ENCODE measurements around the gene MYMK.

Gene MYMK

DNA sequence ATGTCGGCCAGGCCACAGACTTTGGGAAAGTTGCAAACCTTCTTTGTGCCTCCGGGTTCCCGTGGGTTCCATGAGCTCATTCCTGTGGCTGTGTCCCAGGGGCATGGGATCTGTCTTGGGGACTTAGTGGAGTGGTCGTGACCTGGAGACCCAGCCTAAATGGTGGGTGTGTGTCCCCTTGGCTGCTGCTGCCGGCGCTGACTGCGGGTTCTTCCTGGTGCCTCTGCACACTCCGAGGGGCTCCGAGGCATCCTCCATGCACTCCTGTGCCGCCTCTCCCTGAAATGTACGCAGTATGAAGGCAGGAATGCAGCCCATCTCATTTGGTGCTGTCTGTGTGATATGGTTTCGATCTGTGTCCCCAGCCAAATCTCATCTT, 24.9 kb downstream of the MYMK start:
- DNase-seq: no peak

DNA sequence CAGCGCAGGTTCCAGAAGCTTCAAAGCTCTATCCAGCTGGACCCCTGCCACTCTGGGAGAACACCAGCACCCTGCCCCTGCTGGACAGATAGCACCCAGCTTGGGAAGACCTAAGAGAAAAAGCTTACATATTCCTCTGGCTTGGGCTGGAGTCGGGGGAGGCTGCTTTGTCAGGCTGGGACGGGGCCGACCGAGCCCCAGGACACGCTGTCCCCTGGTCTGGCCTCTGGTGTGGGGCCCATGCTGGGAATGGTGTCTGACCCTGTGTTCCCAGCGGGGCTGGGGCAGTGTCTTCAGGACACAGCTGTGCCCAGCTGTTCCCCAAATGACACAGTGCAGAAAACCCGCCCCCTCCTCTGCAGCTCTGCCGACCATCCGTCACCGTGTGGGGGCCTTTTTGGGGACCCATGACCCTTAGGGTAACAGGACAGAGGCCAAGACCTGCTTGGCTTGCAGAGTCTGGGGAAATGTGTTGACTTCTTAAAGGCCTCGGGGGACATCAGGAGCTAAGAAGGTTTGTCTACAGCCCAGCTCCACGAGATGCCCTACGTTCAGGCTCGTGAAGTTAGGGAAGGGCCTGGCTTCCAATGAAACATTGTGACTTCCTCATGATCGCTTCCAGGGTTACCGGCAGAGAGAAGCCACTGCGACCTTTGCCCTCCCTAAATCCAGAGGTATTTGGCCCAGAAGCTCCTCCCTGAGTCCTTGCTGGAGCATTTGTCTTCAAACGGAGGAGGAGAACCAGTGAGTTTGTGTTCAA, 25.4 kb downstream of the MYMK start:
- DNase-seq: no peak

DNA sequence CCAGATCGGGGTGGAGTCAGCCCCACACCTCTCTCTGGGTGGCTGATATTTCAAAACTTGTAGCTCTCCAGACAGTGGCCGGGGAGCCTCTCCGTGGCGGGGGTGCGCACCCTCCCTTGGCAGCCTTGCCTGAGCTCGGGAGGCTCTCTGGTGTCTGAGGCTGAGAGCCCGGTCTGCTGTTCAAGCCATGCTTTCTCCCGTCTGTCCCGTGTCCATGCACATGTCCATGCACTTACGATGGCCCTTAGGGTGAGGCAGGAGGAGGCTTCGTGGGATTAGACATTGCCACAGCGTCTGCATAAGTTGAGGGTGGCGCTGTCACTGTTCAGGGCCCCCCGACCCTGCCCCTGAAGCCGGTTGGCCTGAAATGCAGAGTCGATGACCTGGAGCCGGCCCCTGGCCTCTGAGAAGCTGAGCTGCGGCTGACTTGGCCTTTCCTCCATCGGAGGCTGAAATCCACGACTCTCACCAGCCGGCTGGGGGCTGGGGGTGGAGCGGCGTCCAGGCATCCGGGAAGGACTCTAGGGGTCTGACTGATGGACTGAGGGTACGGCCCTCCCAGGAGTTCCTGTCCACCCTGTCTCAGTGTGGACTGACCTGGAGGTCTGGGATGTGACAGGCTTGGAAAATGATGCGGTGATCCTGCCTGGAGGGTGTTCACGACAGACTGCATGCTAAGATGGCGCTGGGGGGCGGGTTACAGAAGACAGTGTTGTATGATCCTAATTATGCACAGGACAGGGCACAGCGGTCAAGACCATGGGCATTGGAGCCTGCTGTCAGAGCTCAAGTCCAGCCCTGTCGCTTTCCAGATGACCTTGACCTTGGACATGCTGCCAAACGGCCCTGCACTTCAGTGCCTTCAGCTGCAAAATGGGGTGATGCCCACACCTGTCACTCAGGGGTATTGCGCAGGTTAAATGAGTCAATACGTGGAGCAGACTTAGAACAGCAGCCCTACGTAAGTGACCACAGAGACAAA, 27.6 kb downstream of the MYMK start:
- no peak for DNase-seq

DNA sequence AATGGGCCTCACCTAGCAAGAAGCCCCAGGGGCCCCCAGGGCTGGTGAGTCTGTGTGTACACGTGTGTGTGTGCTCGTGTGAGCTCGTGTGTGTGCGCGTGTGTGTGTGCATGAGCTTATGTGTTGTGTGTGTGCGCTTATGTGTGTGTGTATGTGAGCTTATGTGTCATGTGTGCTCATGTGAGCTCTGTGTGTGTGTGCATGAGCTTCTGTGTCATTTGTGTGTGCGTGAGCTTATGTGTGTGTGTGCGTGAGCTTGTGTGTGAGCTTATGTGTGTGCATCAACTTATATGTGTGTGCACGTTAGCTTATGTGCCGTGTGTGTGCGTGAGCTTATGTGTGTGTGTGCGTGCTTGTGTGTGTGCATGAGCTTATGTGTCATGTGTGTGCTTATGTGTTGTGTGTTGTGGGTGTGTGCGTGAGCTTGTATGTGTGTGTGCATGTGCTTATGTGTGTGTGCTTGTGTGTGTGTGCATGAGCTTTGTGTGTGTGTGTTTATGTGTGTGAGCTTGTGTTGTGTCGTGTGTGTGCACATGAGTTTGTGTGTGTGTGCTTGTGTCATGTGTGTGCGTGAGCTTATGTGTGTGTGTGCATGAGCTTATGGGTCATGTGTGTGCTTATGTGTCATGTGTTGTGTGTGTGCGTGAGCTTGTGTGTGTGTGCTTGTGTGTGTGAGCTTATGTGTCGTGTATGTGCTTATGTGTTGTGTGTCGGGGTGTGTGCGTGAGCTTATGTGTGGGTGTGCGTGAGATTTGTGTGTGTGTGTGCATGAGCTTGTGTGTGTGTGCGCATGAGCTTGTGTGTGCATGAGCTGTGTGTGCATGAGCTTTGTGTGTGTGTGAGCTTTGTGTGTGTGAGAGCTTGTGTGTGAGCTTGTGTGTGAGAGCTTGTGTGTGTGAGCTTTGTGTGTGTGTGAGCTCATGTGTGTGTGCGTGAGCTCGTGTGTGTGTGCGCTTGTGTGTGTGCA, 29.1 kb downstream of the MYMK start:
- DNase-seq: no peak

DNA sequence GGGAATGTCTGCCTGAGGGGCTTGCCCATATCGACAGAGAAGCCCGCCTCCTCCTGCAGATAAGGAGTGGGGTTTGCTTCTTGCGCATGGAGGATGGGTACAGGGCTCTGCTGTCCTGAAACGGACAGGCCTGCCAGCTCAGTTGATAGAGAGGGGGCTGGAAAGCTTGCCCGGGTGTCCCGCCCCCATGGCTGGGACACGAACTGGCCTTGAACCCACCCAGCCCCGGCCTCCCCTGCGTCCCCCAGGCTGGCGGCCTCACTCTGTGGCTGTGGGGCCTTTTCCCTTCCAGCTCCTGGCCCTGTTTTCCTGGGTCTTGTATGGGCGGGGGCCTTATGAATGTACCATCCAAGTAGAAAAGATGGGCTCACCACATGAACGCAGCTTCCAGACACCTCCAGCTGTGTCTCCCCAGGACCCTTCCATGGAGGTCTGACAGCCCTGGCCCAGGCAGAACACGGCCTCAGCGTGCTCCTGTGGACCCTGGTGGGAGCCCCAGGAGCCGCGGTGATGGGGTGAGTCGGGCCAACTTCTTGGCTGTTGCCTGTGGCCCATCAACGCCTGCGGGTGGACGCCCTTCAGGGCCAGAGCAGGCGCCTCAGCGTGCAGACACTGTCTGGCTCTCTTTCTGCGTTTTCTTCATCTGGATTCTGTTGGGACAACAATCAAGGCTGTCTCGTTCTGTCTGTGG, 30.0 kb downstream of the MYMK start:
- no peak for DNase-seq

DNA sequence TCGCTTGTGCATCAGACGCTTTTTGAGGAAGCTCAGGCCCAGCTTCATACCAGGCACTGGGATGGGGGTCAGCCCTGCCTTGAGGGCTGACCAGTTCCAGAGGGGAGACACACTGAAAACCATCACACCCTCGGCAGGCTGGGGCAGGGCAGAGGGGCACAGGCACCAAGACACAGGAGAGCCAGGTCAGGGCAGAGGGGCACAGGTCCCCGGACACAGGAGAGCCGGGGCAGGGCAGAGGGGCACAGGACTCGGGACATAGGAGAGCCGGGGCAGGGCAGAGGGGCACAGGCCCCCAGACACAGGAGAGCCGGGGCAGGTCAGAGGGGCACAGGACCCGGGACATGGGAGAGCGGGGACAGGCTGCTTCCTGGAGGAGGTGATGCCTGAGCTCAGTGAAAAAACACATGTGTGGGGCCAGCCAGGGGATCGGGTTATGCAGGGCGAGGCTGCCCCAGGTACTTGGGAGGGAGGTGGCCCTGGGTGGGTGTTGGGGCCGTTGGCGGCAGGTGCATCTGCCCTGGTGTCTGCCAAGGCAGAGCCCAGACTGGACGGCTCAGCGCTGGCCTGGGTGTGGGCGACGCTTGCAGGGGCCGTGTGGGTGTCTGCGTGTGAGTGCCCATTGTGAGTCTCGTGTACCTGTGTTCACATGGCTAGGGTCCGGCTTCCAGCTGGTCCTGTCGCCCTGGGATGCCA, 30.8 kb downstream of the MYMK start:
- DNase-seq: no peak

DNA sequence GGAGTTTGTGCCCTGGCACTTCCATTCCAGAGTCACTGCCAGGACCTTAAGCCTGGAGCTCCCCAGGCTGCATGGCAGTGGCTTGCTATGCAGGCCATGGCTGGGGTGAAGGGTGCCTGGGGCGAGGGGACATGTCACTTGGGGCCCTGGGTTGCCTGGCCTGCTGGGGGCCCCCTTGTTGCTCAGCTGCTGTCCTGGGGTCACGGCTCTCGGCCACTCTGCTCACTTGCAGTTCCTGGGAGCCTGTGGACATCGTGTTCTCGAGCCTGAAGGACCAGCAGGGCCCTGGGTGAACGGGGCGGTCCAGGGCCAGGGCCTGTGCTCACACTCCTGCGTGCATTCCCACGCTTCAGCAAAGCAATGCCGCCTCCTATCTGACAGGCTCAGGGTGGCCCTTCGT, 31.3 kb downstream of the MYMK start:
- DNase-seq: no peak

DNA sequence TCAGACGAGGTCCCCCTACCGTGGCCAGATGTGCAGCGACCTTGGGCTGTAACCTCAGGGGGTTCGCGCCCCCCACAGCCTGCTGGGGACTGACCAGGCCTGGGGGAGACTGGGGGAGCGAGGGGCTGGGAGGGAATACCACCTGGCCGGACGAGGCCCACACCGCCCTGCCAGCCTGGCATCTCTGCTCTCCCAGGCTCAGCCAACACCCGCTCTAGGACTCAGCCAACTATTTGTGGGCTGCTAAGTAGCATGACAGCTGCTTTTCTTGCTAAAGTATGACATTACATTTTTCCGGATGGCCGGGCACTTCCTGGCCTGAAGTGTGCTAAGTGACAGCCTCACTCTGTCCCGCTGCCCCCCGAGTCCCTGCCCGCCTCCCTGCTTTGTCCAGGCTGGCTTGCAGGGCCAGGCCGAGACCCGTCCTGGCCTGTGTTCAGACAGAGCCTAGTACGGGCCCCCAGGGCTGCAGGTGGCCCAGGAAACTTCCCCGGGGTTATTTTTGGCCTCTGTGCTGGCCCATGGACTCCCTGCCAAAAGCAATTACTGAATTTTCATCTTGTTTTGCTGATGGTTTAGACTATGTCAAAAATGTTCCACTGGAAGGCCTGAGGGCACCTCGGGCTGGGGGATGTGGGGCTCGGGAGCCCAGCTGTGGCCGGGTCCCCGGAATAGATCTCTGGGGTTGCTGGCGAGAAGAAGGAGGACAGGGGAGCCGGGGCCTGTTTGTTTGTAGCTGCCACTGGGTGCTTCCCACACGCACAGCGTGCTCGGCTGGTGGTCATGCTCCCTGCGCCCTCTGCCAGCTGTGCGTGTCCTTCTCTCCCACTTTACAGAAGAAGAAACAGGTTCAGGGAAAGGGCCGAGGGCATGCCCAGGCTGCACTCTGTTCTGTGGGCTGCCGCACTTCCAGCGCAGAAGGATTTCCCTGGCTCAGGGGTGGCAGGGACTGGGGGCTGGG, 32.4 kb downstream of the MYMK start:
- DNase-seq: no peak

DNA sequence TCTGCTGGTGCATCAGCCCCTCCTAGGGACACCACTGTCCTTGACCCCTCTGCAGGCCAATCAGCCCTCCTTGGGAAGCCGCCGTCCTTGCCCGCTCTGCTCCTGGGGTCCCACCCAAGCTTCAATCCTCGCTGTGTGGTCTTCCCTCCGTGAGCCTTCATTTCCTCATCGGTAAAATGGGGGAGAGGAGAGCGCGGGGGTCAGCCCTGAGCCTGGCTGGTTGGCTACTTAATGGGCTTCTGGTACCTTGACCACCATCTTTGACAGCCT, 33.2 kb downstream of the MYMK start:
- no peak for DNase-seq

DNA sequence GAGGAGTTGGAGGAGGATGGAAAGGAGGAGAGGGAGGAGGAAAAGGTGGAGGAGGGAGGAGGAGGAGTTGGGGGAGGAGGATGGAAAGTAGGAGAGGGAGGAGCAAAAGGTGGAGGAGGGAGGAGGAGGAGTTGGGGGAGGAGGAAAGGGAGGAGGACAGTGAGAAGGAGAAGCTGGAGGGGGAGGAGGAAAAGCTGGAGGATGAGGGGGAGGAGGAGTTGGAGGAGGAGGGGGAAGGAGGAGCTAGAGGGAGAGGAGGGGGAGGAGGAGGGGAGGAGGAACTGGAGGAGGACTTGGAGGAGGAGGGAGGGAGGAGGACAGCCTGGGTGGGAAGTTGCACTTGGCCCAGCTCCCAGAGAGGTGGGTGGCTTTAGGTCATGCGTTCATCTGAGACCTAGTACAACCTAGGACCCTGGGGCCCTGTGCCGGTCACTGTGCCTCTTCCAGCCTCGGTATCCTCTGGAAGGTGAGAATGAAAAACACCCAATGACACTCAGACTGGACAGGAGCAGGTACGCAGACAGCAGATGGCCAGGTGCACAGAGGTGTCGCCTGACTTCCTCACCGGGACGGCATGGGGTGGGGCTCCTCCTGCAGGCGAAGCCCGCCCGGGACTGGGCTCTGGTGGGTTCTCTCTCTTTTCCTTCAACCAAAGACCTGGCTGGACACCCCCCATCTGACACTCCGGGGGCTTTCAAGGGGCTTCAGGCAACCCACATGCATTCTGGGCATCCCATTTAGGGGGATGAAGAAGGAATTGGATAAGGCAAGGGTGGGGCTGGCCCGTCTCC, 33.7 kb downstream of the MYMK start:
- DNase-seq: no peak

DNA sequence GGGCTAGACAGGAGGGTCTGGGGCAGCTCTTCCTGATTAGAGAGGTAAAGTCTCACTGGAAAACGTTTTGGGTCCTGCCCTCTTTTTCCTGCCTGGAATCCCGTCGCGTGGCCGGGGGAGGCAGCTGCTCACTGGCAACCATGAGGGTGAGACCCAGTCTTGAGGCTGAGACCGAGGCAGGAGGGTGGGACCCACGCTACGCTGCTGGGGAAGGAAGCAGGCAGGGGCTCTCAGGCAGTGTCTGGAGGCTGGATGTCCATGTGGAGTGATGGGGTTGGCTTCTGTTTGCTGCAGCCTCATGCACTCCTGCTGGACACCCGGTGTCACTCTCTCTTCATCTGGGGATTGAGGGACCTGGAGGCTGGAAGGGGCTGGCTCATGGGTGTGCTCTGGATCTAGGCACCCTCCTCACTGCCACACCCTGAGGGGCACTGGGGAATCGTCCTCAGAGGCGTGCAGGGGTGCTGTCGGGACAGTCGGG, 34.5 kb downstream of the MYMK start:
- no peak for DNase-seq

DNA sequence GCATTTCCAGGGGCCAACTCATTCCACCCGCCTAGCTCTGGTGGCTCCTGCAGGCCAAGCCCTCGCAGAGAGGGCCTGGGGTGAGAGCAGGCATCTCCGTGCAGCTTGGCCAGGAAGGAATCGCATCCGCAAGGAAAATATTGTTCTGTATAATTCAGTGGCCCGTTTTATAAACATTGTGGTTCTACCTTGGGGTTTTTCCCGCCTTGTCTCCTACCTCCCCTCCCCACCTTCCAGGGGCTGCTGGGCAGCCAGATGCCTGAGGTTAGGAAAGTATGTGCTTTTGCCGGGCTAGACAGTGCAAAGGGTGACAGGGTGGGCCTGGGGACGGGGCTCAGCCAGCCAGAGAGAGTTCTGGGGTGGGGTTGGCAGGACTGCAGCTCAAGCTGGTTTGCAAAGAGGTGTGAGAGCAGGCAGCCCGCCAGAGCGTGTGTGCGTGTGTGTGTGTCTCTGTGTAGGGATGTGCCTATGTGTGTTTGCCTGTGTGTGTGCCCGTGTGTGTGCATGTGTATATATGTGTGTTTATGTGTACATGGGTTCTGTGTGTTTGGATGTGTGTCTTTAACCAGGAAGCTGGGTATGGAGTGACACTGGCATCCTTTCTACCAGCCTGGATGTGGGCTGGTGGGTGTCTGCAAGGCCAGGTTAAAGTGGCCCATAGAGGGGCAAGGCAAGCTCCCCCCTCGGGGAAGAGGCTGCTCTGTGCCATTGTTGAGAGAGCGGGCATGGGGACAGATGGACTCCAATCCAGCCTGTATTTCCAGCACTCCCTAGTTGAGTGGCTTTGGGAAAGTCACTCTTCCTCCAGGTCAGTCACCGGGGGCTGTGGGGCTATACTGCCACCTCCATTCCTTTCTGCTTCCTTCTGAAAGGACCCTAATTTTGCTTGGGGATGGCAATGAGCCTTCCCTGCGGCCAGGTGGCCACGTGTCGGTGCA, 35.2 kb downstream of the MYMK start:
- DNase-seq: no peak

DNA sequence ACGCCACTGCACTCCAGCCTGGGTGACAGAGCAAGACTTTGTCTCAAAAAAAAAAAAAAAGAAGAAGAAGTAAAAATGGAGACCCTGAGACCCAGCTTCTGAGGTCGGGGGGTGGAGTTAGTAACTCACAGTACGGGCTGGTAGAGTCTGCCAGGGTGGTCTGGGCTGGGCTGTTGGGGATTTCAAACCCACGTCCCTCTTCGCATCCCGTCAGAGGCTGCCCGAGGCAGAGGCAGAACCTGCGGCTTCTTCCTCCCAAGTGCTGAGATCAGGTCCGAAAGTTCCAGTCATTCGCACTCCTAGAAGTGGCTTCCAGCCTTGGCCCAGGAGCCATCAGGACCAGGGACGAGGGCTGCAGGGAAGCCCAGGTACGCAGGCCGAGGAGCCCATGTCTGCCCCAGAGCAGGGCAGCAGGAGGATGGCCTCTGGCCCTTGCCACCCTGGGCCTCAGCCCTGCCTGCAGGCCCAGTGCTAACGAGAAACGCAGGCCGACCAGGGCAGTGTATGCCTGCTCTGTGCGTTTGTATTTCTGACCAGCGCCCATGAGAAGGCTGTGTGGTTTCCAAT, 36.0 kb downstream of the MYMK start:
- DNase-seq: no peak

DNA sequence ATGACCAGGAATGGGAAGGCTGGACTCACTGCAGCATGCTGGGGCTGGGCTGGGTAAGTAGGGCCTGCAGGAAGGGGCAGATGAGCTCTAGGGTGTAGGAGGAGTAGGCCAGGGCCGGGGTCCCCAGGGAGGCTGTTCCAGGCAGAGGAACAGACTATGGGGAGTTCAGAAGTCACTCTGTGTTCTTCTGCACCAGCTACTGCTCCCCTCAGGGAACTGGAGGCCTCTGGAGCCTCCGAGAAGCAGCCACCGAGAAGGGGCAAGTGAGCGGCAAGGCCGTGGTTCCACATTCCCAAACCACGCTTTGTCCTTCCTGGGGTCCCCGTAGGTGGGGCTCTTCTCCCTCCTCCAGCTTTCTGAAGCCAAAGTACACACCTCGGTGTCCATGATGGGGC, 37.4 kb downstream of the MYMK start:
- DNase-seq: no peak

DNA sequence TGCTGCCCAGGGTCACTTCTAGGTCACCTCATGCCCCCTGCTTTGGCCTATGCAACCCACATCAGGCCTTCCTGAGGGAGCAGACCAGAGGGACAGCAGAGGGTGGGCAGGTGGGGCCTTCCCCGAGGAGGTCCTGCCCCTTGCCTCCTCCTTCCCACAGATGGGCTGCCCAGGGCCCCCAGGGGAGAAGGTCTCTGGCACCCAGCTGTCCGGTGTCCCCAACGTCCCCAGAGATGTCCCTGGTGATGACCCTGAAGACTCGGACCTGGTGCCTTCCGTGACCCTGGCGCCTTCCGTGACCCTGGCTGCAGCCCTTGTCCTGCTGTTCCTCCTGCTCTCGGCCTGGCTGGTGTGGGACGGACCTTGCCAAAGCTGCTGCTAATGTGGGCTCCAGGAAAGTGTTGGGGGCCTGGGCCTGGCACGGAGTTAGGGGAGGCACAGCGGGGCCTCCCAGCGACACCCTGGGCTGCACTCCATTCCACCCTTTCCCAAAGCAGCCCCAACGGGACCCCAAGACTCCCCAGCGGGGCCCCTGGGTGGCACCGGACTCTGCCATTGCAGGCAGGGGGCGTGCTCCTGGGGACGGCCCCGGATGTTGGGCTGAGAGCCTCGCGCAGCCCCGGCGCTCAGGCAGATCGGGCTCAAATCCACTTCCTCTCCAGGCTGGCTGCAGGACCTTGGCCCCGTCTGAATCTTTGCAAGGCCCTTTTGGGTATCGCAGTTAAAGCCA, 39.1 kb downstream of the MYMK start:
- no peak for DNase-seq

DNA sequence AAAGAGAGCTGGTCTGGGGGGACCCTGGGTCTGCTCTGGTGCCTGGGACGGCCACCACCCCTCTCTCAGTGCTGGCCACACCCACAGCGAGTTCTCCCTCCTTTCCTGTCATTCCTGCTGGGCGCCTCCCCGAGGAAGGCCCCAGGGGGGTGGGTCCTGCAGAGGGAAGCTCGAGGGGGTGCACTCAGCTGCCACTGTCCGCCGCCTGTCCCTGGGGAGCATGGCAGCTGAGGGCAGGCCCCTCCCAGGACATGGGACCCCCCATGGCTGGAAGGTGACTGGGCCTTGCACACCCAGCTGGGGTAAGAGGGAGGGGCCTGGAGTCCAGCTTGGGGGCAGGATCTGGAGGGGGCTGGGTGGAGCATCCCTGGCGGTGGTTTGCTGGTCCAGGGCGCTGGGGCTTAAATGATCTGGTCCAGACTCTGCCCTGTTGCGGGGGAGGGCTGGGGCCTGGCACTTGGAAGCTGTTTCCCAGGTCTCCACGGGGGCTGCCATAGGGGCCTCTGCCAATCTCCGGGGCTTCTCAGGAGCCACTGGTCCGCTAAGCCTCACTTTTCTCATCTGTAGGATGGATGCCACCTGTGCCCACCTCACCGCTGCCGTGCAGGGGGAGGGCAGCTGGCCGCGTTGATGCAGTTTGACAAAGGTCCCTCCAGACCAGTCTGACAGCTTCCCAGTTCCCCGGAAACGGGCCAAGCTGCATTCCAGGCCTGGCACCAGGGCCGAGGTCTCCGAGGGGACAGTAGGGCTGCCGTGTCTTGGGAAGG, 39.9 kb downstream of the MYMK start:
- no peak for DNase-seq

Measured in fibroblast of skin of back (primary cell).